OCI-LY3 (cell line): Measurements from ENCODE around the gene SLC16A9.

Source experiments
- EZH2phosphoT487 ChIP-seq: fragments of 200-600 bp; shearing (Covaris generic); IDR thresholded peaks from 2 replicates; pipeline ENCODE4 v1.6.1; 2018; ENCODE audit warnings: antibody characterized with exemption, mixed run types, low read depth
- TF ChIP-seq, protein P1 (sequence below): fragments of 200-600, 300-600 bp; sonication (generic); IDR thresholded peaks from 2 replicates; pipeline ENCODE4 v1.5.1; 2014; ENCODE audit warnings: antibody characterized with exemption, low read length, low read depth

DNA sequence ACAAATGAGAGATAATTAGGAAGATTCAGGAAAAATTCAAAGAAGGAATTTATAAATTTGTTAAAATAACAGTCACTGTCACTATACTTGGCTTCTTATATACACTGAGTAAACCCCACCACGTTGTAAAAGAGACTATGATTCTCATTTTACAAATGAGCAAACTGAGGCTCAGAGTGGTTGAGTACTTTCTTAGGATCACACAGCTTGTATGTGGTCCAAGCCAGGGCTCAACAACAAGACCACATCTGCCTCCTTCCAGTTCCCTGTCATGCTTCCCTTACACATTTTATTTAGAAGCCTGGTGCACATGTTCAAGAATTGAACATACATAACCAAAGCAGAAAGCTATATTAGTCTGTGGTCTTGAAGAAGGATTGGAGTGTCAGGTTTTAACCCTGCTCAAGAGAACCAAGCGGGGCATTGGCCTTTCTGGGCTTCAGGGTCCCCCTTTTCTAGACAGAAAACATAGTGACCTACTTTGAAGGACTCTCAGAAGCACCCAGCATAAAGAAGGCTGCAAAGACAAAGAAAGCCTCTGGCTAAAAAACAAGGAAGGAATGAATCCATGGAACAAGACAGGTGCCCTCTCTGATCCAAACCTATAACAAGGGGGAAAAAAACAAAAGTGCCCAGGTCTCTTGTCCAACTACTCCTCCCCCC, 42.8 kb upstream of the SLC16A9 start:
- TF ChIP-seq, protein P1, sequence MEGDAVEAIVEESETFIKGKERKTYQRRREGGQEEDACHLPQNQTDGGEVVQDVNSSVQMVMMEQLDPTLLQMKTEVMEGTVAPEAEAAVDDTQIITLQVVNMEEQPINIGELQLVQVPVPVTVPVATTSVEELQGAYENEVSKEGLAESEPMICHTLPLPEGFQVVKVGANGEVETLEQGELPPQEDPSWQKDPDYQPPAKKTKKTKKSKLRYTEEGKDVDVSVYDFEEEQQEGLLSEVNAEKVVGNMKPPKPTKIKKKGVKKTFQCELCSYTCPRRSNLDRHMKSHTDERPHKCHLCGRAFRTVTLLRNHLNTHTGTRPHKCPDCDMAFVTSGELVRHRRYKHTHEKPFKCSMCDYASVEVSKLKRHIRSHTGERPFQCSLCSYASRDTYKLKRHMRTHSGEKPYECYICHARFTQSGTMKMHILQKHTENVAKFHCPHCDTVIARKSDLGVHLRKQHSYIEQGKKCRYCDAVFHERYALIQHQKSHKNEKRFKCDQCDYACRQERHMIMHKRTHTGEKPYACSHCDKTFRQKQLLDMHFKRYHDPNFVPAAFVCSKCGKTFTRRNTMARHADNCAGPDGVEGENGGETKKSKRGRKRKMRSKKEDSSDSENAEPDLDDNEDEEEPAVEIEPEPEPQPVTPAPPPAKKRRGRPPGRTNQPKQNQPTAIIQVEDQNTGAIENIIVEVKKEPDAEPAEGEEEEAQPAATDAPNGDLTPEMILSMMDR, result no peak
- TF ChIP-seq EZH2phosphoT487, result no peak
